BE2C (cell line): ENCODE results near the gene SPATA12.

Experiments
- DNase-seq: peaks from one replicate; pipeline ENCODE4 v3.0.0-alpha.2; 2020
- H3K27me3 ChIP-seq: fragments of 250-450 bp; sonication (Bioruptor Pico); 2 replicates; pipeline ENCODE4 v1.5.1; 2020; ENCODE audit warnings: mild to moderate bottlenecking
- H3K36me3 ChIP-seq: fragments of 250-450 bp; sonication (Bioruptor Pico); 2 replicates; pipeline ENCODE4 v1.5.1; 2020; ENCODE audit warnings: mild to moderate bottlenecking
- H3K4me1 ChIP-seq: fragments of 250-450 bp; sonication (Bioruptor Pico); 2 replicates; pipeline ENCODE4 v1.5.1; 2020
- H3K4me3 ChIP-seq: 2 replicates; pipeline ENCODE4 v1.5.1; 2011; ENCODE audit warnings: low read depth, low read length
- H3K9me3 ChIP-seq: fragments of 250-450 bp; sonication (Bioruptor Pico); 2 replicates; pipeline ENCODE4 v1.5.1; 2020
- CTCF ChIP-seq: IDR thresholded peaks from 2 replicates; pipeline ENCODE4 v1.5.1; 2012; ENCODE audit warnings: mild to moderate bottlenecking, low read depth, low read length

SPATA12 gene

GRCh38 chr3:57118254-57118653 lies 57.8 kb downstream of the SPATA12 start:
- no peak for TF ChIP-seq CTCF
- DNase-seq = no peak
- H3K4me1 ChIP-seq = no peaks in the 10 kb centered on the region
- H3K27me3 ChIP-seq = no peaks in the 10 kb centered on the region
- no peaks in the 10 kb centered on the region for H3K9me3 ChIP-seq
- no peaks in the 10 kb centered on the region for H3K36me3 ChIP-seq
- H3K4me3 ChIP-seq = no peak overlapping the region

GRCh38 chr3:57120040-57120439 lies 59.6 kb downstream of the SPATA12 start:
- no peak for DNase-seq
- Histone ChIP-seq H3K36me3 (no peaks in the 10 kb centered on the region), H3K4me3 (no peak overlapping the region), H3K27me3 (no peaks in the 10 kb centered on the region), H3K4me1 (no peaks in the 10 kb centered on the region), H3K9me3 (no peaks in the 10 kb centered on the region)
- TF ChIP-seq CTCF = no peak

GRCh38 chr3:57120451-57121174 lies 60.1 kb downstream of the SPATA12 start:
- no peak overlapping the region for H3K4me3 ChIP-seq
- TF ChIP-seq CTCF = no peak

More at GRCh38 chr3:57120451-57121174, 60.1 kb downstream of the SPATA12 start:
- DNase-seq = no peak
- no peaks in the 10 kb centered on the region for H3K36me3 ChIP-seq
- no peaks in the 10 kb centered on the region for H3K9me3 ChIP-seq
- H3K27me3 ChIP-seq = no peaks in the 10 kb centered on the region
- H3K4me1 ChIP-seq = no peaks in the 10 kb centered on the region
